HCT116 (cell line): ENCODE data around the gene MYBPC2. TPM values are rescaled to one million over a fixed set of nuclear protein-coding genes. Genes with fewer than 3 reads are reported as not detected.

Source experiments
- ATAC-seq: fragments of 200-7000 bp; cut with Tn5 transposase; 2 replicates; pipeline ENCODE4 v1.9.1; 2020; ENCODE audit warnings: mild to moderate bottlenecking, moderate library complexity
- BruUV-seq: library from RNA; stranded (reverse); fragments of 400-500 nt; replicated peaks from 2 replicates; lab custom pipeline; 2021; lab: Mats Ljungman, UMichigan
- CTCF ChIA-PET: fragments of 300-600 bp; sonication (Branson Sonifier 250); formaldehyde crosslinking; loops from one replicate; lab custom pipeline; 2021; ENCODE audit warnings: antibody characterized with exemption; lab: Charles Lee
- POLR2A ChIA-PET: fragments of 300-600, 350-600 bp; sonication (Branson Sonifier 250); formaldehyde crosslinking; loops from one replicate; lab custom pipeline; 2021; ENCODE audit warnings: antibody characterized with exemption; lab: Charles Lee
- RAD21 ChIA-PET, 2 experiments: fragments of 300-600 bp; sonication (Branson Sonifier 250); formaldehyde crosslinking; loops; one replicate each; lab custom pipeline; 2023; ENCODE audit warnings: low total read pairs in 2 of 2; ENCODE audit not compliant: uncharacterized antibody in 2 of 2, unreplicated experiment in 2 of 2, low non-redundant PET in 1 of 2; lab: Charles Lee
- DNase-seq: peaks from one replicate; pipeline ENCODE4 v3.0.0-alpha.2; 2010; ENCODE audit warnings: low read depth, low spot score
- H2AFZ ChIP-seq: fragments of 200-600 bp; shearing (Covaris generic), sonication (generic); 2 replicates; pipeline ENCODE4 v1.6.1; 2017; ENCODE audit warnings: low read depth, mixed run types, mixed read lengths, antibody characterized with exemption, low read length; ENCODE audit not compliant: poor library complexity, severe bottlenecking
- H3K27ac ChIP-seq: 2 replicates; pipeline ENCODE4 v1.5.1; 2012; ENCODE audit warnings: low read depth, low read length
- H3K27me3 ChIP-seq: fragments of 200-600 bp; sonication (generic); 2 replicates; pipeline ENCODE4 v1.6.1; 2016; ENCODE audit warnings: mixed run types, low read length, mixed read lengths; ENCODE audit not compliant: insufficient read depth
- H3K36me3 ChIP-seq, 2 experiments: fragments of 200-500 bp in 1 of 2; fragments of 200-600 bp in 1 of 2; sonication (Bioruptor generic) in 1 of 2; sonication (generic) in 1 of 2; 2 replicates each; pipeline versions ENCODE4 v1.5.1 to v1.6.1; 2014 to 2016; ENCODE audit warnings: low read length in 2 of 2, inconsistent platforms in 1 of 2, mixed read lengths in 1 of 2, mixed run types in 1 of 2; ENCODE audit not compliant: insufficient read depth in 2 of 2, control insufficient read depth in 1 of 2
- H3K4me1 ChIP-seq, 2 experiments: fragments of 200-600 bp in 1 of 2; sonication (generic) in 1 of 2; 2 replicates each; pipeline versions ENCODE4 v1.5.1 to v1.6.1; 2012 to 2017; ENCODE audit warnings: low read length in 2 of 2, inconsistent platforms in 1 of 2, mild to moderate bottlenecking in 1 of 2, mixed read lengths in 1 of 2, mixed run types in 1 of 2, moderate library complexity in 1 of 2; ENCODE audit not compliant: insufficient read depth in 2 of 2, control insufficient read depth in 1 of 2
- H3K4me2 ChIP-seq: fragments of 200-600 bp; sonication (generic); 2 replicates; pipeline ENCODE4 v1.6.1; 2017; ENCODE audit warnings: mixed run types, low read length, mixed read lengths
- H3K4me3 ChIP-seq, 2 experiments: fragments of 200-600 bp in 1 of 2; sonication (generic) in 1 of 2; replicated peaks in 1 of 2; 2 replicates each; pipeline ENCODE4 v1.5.1; 2011 to 2016; ENCODE audit warnings: low read length in 2 of 2, control low read depth in 1 of 2, low read depth in 1 of 2, mild to moderate bottlenecking in 1 of 2, mixed read lengths in 1 of 2, mixed run types in 1 of 2
- H3K79me2 ChIP-seq: fragments of 200-600 bp; sonication (generic); 2 replicates; pipeline ENCODE4 v1.6.1; 2017; ENCODE audit warnings: mild to moderate bottlenecking, mixed run types, low read length, moderate library complexity, mixed read lengths; ENCODE audit not compliant: insufficient read depth
- H3K9ac ChIP-seq: fragments of 200-600 bp; sonication (generic); 2 replicates; pipeline ENCODE4 v1.6.1; 2016; ENCODE audit warnings: low read length, mixed read lengths
- H3K9me2 ChIP-seq: fragments of 200-600 bp; sonication (generic), shearing (Covaris generic); 2 replicates; pipeline ENCODE4 v1.6.1; 2017; ENCODE audit warnings: mixed run types, mild to moderate bottlenecking, moderate library complexity; ENCODE audit not compliant: insufficient read depth
- H3K9me3 ChIP-seq, 2 experiments: fragments of 200-500 bp in 1 of 2; fragments of 200-600 bp in 1 of 2; sonication (Bioruptor generic) in 1 of 2; sonication (generic) in 1 of 2; 2 replicates each; pipeline ENCODE4 v1.6.1; 2014 to 2017; ENCODE audit warnings: low read length in 2 of 2, mixed read lengths in 2 of 2, inconsistent platforms in 1 of 2, low read depth in 1 of 2, mild to moderate bottlenecking in 1 of 2, mixed run types in 1 of 2, moderate library complexity in 1 of 2; ENCODE audit not compliant: control insufficient read depth in 1 of 2, insufficient read depth in 1 of 2
- H4K20me1 ChIP-seq: fragments of 200-600 bp; sonication (generic), shearing (Covaris generic); 2 replicates; pipeline ENCODE4 v1.6.1; 2017; ENCODE audit warnings: mixed run types, mild to moderate bottlenecking, moderate library complexity; ENCODE audit not compliant: insufficient read depth
- ATF3 ChIP-seq: IDR thresholded peaks from 2 replicates; pipeline ENCODE4 v1.6.1; 2012
- CBX3 ChIP-seq: IDR thresholded peaks from 2 replicates; pipeline ENCODE4 v1.6.1; 2012; ENCODE audit warnings: low read depth
- EGR1 ChIP-seq: IDR thresholded peaks from 2 replicates; pipeline ENCODE4 v1.6.1; 2012; ENCODE audit warnings: low read depth
- ELF1 ChIP-seq: IDR thresholded peaks from 2 replicates; pipeline ENCODE4 v1.6.1; 2012; ENCODE audit warnings: low read depth, borderline replicate concordance
- EZH2 ChIP-seq: fragments of 200-600 bp; sonication (generic); IDR thresholded peaks from 2 replicates; pipeline ENCODE4 v1.6.1; 2017; ENCODE audit warnings: antibody characterized with exemption, mixed run types
- EZH2phosphoT487 ChIP-seq: fragments of 200-600 bp; IDR thresholded peaks from 2 replicates; pipeline ENCODE4 v1.6.1; 2018; ENCODE audit warnings: antibody characterized with exemption, borderline replicate concordance
- FOSL1 ChIP-seq: IDR thresholded peaks from 2 replicates; pipeline ENCODE4 v1.6.1; 2012; ENCODE audit warnings: low read depth
- JUND ChIP-seq: IDR thresholded peaks from 2 replicates; pipeline ENCODE4 v1.6.1; 2012
- POLR2AphosphoS5 ChIP-seq: IDR thresholded peaks from 2 replicates; pipeline ENCODE4 v1.6.1; 2011; ENCODE audit warnings: mild to moderate bottlenecking, low read depth, low read length, moderate library complexity
- RAD21 ChIP-seq: IDR thresholded peaks from 2 replicates; pipeline ENCODE4 v1.6.1; 2012; ENCODE audit warnings: low read depth, mild to moderate bottlenecking
- REST ChIP-seq: IDR thresholded peaks from 2 replicates; pipeline ENCODE4 v1.6.1; 2012; ENCODE audit warnings: low read depth
- SIN3A ChIP-seq: IDR thresholded peaks from 2 replicates; pipeline ENCODE4 v1.6.1; 2012; ENCODE audit warnings: low read depth
- SP1 ChIP-seq: IDR thresholded peaks from 2 replicates; pipeline ENCODE4 v1.6.1; 2012; ENCODE audit warnings: low read depth
- SRF ChIP-seq: IDR thresholded peaks from 2 replicates; pipeline ENCODE4 v1.6.1; 2012; ENCODE audit warnings: low read depth
- TCF7L2 ChIP-seq: IDR thresholded peaks from 2 replicates; pipeline ENCODE4 v1.7.0; 2011; ENCODE audit warnings: borderline replicate concordance, inconsistent platforms; ENCODE audit not compliant: insufficient read depth, insufficient read length; ENCODE audit errors: extremely low read depth
- YY1 ChIP-seq: IDR thresholded peaks from 2 replicates; pipeline ENCODE4 v1.6.1; 2011; ENCODE audit warnings: low read length, low read depth, moderate library complexity, mild to moderate bottlenecking; ENCODE audit not compliant: insufficient replicate concordance; ENCODE audit errors: extremely low read depth
- ZBTB33 ChIP-seq: IDR thresholded peaks from 2 replicates; pipeline ENCODE4 v1.6.1; 2011; ENCODE audit warnings: mild to moderate bottlenecking, low read length, moderate library complexity; ENCODE audit not compliant: insufficient replicate concordance; ENCODE audit errors: extremely low read depth
- ZFX ChIP-seq: fragments of 450-650 bp; IDR thresholded peaks from 2 replicates; pipeline ENCODE4 v1.6.1; 2017
- intact Hi-C: fragments of 100-400 bp; cut with micrococcal nuclease; formaldehyde crosslinking; loops from 2 replicates; pipeline ENCODE4 v1.10.0; 2022
- total RNA-seq: library from RNA; stranded (reverse); gene quantifications from one replicate; pipeline ENCODE4 v1.2.1, GENCODE V29; 2021; ENCODE audit not compliant: unreplicated experiment
- TF ChIP-seq, protein P1 (sequence below), 3 experiments: fragments of 200-600 bp in 1 of 3; sonication (generic) in 1 of 3; IDR thresholded peaks in 2 of 3; conservative IDR thresholded peaks in 1 of 3; 2 replicates each; pipeline ENCODE4 v1.5.1; 2012 to 2017; ENCODE audit warnings: low read depth in 2 of 3, low read length in 2 of 3, antibody characterized with exemption in 1 of 3, borderline replicate concordance in 1 of 3, control low read depth in 1 of 3, mild to moderate bottlenecking in 1 of 3, mixed read lengths in 1 of 3, mixed run types in 1 of 3, moderate library complexity in 1 of 3; ENCODE audit not compliant: insufficient read depth in 1 of 3

The MYBPC2 gene
- total RNA-seq, 1 experiment from 2014 or later = not detected

DNA sequence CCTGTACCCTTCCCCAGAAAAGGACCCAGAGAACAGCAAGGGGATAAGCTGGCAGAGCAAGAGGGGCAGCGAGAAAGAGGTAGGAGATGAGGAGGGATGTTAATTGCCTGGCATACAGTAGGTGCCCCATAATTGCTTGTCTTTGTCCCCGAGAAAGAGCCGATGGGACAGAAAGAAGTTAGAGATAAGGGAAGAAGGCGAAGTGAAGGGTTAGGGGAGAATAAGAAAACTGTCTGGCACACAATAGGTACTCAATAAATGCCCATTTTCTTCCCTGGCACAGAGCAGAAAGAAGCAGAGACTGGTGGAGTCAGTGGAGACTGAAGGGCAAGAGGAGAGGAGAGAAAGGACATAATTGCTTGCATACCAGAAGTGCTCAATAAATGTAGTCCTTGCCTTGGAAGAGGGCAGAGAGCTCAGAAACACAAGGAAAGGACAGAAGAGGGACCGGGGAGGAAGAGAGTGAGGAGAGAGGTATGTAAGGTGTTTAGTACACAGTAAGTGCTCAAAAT is 62.4 kb downstream of the MYBPC2 start:
- Histone ChIP-seq H3K79me2 (no peaks in the 10 kb centered on the region), H3K9me3 (no peaks in the 10 kb centered on the region), H3K36me3 (no peaks in the 10 kb centered on the region), H3K27me3 (no peaks in the 10 kb centered on the region), H3K4me1 (peaks cover 12 to 29% of the 10 kb centered on the region in 2 experiments), H4K20me1 (no peaks in the 10 kb centered on the region), H3K27ac (no peak overlapping the region), H3K9me2 (no peaks in the 10 kb centered on the region), H3K4me3 (no peak overlapping the region), H3K9ac (no peak overlapping the region), H3K4me2 (no peak overlapping the region), H2AFZ (no peak overlapping the region)
- TF ChIP-seq ELF1 (no peak), EZH2phosphoT487 (no peak), JUND (no peak), EGR1 (no peak), REST (no peak), SRF (no peak), YY1 (no peak), POLR2AphosphoS5 (no peak), ZFX (no peak), SIN3A (no peak), TCF7L2 (no peak), EZH2 (no peak), FOSL1 (no peak), ATF3 (no peak), SP1 (no peak), ZBTB33 (no peak), CBX3 (no peak), RAD21 (no peak)
- TF ChIP-seq, protein P1, sequence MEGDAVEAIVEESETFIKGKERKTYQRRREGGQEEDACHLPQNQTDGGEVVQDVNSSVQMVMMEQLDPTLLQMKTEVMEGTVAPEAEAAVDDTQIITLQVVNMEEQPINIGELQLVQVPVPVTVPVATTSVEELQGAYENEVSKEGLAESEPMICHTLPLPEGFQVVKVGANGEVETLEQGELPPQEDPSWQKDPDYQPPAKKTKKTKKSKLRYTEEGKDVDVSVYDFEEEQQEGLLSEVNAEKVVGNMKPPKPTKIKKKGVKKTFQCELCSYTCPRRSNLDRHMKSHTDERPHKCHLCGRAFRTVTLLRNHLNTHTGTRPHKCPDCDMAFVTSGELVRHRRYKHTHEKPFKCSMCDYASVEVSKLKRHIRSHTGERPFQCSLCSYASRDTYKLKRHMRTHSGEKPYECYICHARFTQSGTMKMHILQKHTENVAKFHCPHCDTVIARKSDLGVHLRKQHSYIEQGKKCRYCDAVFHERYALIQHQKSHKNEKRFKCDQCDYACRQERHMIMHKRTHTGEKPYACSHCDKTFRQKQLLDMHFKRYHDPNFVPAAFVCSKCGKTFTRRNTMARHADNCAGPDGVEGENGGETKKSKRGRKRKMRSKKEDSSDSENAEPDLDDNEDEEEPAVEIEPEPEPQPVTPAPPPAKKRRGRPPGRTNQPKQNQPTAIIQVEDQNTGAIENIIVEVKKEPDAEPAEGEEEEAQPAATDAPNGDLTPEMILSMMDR (IDR thresholded peaks at IDR 0.05 in 2 of 3, conservative IDR thresholded peaks at IDR 0.05 in 1 of 3; ENCODE audit: borderline replicate concordance in 1 of 3, insufficient read depth in 1 of 3, low read depth in 2 of 3, low read length in 2 of 3) = no peak
- intact Hi-C loops = no loop called here
- ChIA-PET POLR2A (no interaction called here), RAD21 (no interaction called here), CTCF (no interaction called here)
- BruUV-seq = no TSS peak
- DNase-seq = no peak
- ATAC-seq = no peak
